ACHN (cell line): ENCODE data around the gene VAV2.
A peak's percentile ranks its signal among the peaks of the same experiment; 100 is the strongest.
"Not testable (repeated sequence)": the region's sequence is repeated elsewhere in the genome, so short reads cannot be mapped to it uniquely, and the experiment has no call there.

Experiments
- DNase-seq: peaks from one replicate; pipeline ENCODE4 v3.0.0-alpha.2; 2015
- in situ Hi-C: cut with HindIII; loops from 2 replicates; pipeline ENCODE4 v1.10.0; 2017; ENCODE audit warnings: low sequenced_read_pairs, low pct_ligation_motif_present, low pct_unique_long_range_greater_than_20kb

The VAV2 gene

GRCh38 chr9:134002796-134003195 lies 10.7 kb upstream of the VAV2 start:
- in situ Hi-C loops: no loop called here
- DNase-seq: no peak

- in situ Hi-C loops: loop anchor here (25.0 kb wide), 1 partner anchor 213 kb away; no protein-coding TSS in a partner anchor
- no peak for DNase-seq
Observed at GRCh38 chr9:133999851-134000265, 7.7 kb upstream of the VAV2 start.

- DNase-seq: no peak
- in situ Hi-C loops: loop anchor here (25.0 kb wide), 1 partner anchor 212 kb away; no protein-coding TSS in a partner anchor
Observed at GRCh38 chr9:133998915-133999595, 6.9 kb upstream of the VAV2 start.

- in situ Hi-C loops: loop anchor here (25.0 kb wide), 1 partner anchor 210 kb away; no protein-coding TSS in a partner anchor
Observed at GRCh38 chr9:133997584-133997983, 5.5 kb upstream of the VAV2 start.

GRCh38 chr9:133996531-133997520 lies 4.7 kb upstream of the VAV2 start:
- DNase-seq: no peak

More at GRCh38 chr9:133997584-133997983, 5.5 kb upstream of the VAV2 start:
- no peak for DNase-seq

GRCh38 chr9:133995012-133995896 lies 3.1 kb upstream of the VAV2 start:
- in situ Hi-C loops: loop anchor here (25.0 kb wide), 1 partner anchor 208 kb away; no protein-coding TSS in a partner anchor
- peak; percentile 42 for DNase-seq

More at GRCh38 chr9:133996531-133997520, 4.7 kb upstream of the VAV2 start:
- in situ Hi-C loops: loop anchor here (25.0 kb wide), 1 partner anchor 210 kb away; no protein-coding TSS in a partner anchor

- in situ Hi-C loops: loop anchor here (25.0 kb wide), 1 partner anchor 207 kb away; no protein-coding TSS in a partner anchor
- peak; percentile 65 for DNase-seq
Observed at GRCh38 chr9:133994353-133995011, 2.4 kb upstream of the VAV2 start.

- in situ Hi-C loops: loop anchor here (25.0 kb wide), 1 partner anchor 206 kb away; no protein-coding TSS in a partner anchor
Observed at GRCh38 chr9:133993635-133994253, 1.6 kb upstream of the VAV2 start.

GRCh38 chr9:133992780-133993634 lies 883 bp upstream of the VAV2 start:
- DNase-seq: peak; percentile 80
- in situ Hi-C loops: loop anchor here (25.0 kb wide), 1 partner anchor 206 kb away; no protein-coding TSS in a partner anchor

More at GRCh38 chr9:133993635-133994253, 1.6 kb upstream of the VAV2 start:
- no peak for DNase-seq

- DNase-seq: peak; percentile 42
- in situ Hi-C loops: loop anchor here (25.0 kb wide), 1 partner anchor 204 kb away; no protein-coding TSS in a partner anchor
Observed at GRCh38 chr9:133991214-133991921, 756 bp downstream of the VAV2 start.

- in situ Hi-C loops: loop anchor here (25.0 kb wide), 1 partner anchor 203 kb away; no protein-coding TSS in a partner anchor
- peak; percentile 93 for DNase-seq
Observed at GRCh38 chr9:133990366-133991213, 1.5 kb downstream of the VAV2 start.

GRCh38 chr9:133989625-133990365 lies 2.3 kb downstream of the VAV2 start:
- DNase-seq: no peak
- in situ Hi-C loops: loop anchor here (25.0 kb wide), 1 partner anchor 202 kb away; no protein-coding TSS in a partner anchor

- in situ Hi-C loops: loop anchor here (25.0 kb wide), 1 partner anchor 201 kb away; no protein-coding TSS in a partner anchor
- not testable (repeated sequence) for DNase-seq
Observed at GRCh38 chr9:133988771-133989170, 3.4 kb downstream of the VAV2 start.
